Measurements from ENCODE around the gene PCSK1. TPM values are rescaled to one million over a fixed set of nuclear protein-coding genes. Genes with fewer than 3 reads are reported as not detected.

The PCSK1 gene
- total RNA-seq, 1 donor from 2014 or later = 13.6 TPM

DNA sequence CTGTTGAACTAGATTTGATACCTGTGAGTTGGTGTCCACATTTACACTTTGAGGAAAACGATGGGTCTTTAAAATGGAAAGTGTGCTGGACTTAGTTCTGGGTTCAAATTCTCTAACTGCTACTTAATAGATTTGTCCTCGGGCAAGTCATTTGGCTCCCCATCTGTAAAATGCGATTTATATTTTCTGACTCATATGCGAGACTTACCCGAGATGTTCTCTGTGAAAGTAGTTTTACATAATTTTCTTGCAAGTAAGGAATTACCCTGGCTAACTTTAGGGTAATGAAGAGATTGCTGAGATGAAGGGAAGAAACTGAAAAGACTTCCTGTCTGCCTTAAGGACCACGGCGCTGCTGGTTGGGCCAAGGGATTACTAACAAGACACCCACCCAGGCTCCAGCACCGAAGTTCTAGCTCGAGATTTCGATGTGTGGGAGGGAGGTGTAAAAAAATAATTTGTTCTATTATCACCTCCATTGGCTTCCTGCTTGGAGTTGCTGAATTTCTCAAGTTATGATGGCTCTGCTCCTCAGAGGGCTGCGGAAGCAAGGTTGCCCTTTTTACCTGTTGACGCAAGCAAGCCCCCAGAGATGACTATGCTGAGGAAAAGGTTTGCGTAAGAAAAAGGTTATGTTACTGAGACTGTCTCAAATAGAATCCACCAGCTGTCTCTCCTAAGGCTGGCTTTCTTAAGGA lies 24.1 kb downstream of the PCSK1 start:
- Mint-ChIP-seq H3K36me3 (no peaks in the 10 kb centered on the region), H3K27ac (no peak overlapping the region), H3K4me1 (ENCODE audit: unreplicated experiment) (peaks cover 5% of the 10 kb centered on the region), H3K27me3 (peaks cover 5% of the 10 kb centered on the region), H3K4me3 (no peak overlapping the region), H3K9me3 (no peaks in the 10 kb centered on the region)
- DNase-seq (ENCODE audit: extremely low spot score, unreplicated experiment) = no peak
- TF ChIP-seq CTCF (conservative IDR thresholded peaks at IDR 0.05) = no peak

- no peaks in the 10 kb centered on the region for H3K9me3 Mint-ChIP-seq
- H3K27me3 Mint-ChIP-seq = peaks cover 5% of the 10 kb centered on the region
- no peak for DNase-seq (ENCODE audit: extremely low spot score, unreplicated experiment)
- peaks cover 5% of the 10 kb centered on the region for H3K4me1 Mint-ChIP-seq (ENCODE audit: unreplicated experiment)
- H3K36me3 Mint-ChIP-seq = no peaks in the 10 kb centered on the region
- no peak overlapping the region for H3K4me3 Mint-ChIP-seq
- no peak for TF ChIP-seq CTCF (conservative IDR thresholded peaks at IDR 0.05)
- H3K27ac Mint-ChIP-seq = no peak overlapping the region
Observed at GRCh38 chr5:96408210-96408777, 24.8 kb downstream of the PCSK1 start.

DNA sequence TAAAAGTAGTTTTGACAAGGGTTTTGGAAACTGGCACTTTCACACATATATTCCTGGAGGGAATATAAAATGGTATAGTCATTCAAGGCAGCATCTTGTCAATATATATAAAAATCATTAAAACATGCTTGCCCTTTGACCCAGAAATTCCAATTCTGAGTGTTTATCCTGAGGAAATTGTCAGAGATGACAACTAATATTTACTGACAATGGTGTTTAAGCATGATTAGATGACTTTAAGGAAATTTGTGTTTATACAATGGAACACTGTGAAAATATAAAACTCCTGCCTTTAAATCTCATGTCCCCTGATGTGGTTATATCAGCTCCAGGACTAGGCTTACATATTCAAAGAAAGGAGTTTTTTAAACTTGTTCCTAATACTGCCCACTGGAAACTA lies 25.6 kb downstream of the PCSK1 start:
- TF ChIP-seq CTCF (conservative IDR thresholded peaks at IDR 0.05) = no peak
- Mint-ChIP-seq H3K36me3 (no peaks in the 10 kb centered on the region), H3K27me3 (no peaks in the 10 kb centered on the region), H3K4me3 (no peak overlapping the region), H3K27ac (no peak overlapping the region), H3K4me1 (ENCODE audit: unreplicated experiment) (no peaks in the 10 kb centered on the region), H3K9me3 (no peaks in the 10 kb centered on the region)
- no peak for DNase-seq (ENCODE audit: extremely low spot score, unreplicated experiment)

DNA sequence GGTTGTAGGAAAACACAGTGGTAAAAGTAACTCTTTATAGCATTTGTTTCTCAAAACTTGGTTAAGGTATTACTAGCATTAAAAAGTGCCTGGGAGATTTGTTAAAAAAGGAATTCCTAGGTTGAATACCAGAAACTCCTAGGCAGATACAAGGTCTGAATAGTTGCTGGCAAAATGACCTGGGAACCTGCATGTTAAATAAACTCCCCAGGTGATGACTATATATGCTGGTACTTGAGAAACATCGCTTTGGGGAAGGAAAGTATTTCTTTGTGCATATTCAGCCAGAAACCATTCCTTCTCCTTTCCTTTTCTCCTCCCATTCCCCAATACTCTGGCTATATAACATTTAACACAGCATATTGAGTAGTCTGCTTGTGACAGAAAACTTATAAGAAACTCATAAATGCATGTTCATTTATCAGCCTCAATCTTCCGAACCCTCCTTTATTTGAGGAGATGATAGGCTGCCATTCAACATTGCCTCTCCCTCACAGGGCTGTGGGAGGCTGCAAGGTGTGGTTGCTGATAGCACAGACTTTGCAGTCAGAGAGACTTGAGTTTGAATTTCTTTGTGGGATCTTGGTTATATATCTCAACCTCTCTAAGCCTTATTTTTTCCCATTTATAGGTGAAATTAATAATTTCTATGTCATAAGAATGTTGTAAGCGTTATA lies 28.7 kb downstream of the PCSK1 start:
- no peak for TF ChIP-seq CTCF (conservative IDR thresholded peaks at IDR 0.05)
- Mint-ChIP-seq H3K9me3 (no peaks in the 10 kb centered on the region), H3K4me3 (no peak overlapping the region), H3K27ac (no peak overlapping the region), H3K4me1 (ENCODE audit: unreplicated experiment) (no peaks in the 10 kb centered on the region), H3K27me3 (no peaks in the 10 kb centered on the region), H3K36me3 (no peaks in the 10 kb centered on the region)
- DNase-seq (ENCODE audit: extremely low spot score, unreplicated experiment) = no peak

GRCh38 chr5:96402500-96402899 lies 30.5 kb downstream of the PCSK1 start:
- no peak for TF ChIP-seq CTCF (conservative IDR thresholded peaks at IDR 0.05)
- H3K36me3 Mint-ChIP-seq = no peaks in the 10 kb centered on the region
- H3K27ac Mint-ChIP-seq = no peak overlapping the region
- H3K27me3 Mint-ChIP-seq = no peaks in the 10 kb centered on the region
- H3K4me3 Mint-ChIP-seq = no peak overlapping the region
- H3K4me1 Mint-ChIP-seq (ENCODE audit: unreplicated experiment) = no peaks in the 10 kb centered on the region
- no peak for DNase-seq (ENCODE audit: extremely low spot score, unreplicated experiment)
- no peaks in the 10 kb centered on the region for H3K9me3 Mint-ChIP-seq

All from type B pancreatic cell (in vitro differentiated cells).